KOPT-K1 (cell line): Measurements from ENCODE around the gene SLC9A4.

ENCODE experiments used
- H3K27ac ChIP-seq: fragments of 200-600 bp; sonication (generic); 2 replicates; pipeline ENCODE4 v1.5.1; 2016; ENCODE audit warnings: antibody characterized with exemption, mild to moderate bottlenecking, low read depth, low read length; ENCODE audit not compliant: poor library complexity, severe bottlenecking
- H3K36me3 ChIP-seq: fragments of 200-600 bp; sonication (generic); 2 replicates; pipeline ENCODE4 v1.5.1; 2017; ENCODE audit warnings: antibody characterized with exemption, mild to moderate bottlenecking, low read length, moderate library complexity; ENCODE audit not compliant: insufficient read depth
- H3K9me3 ChIP-seq: fragments of 200-600 bp; sonication (generic); 2 replicates; pipeline ENCODE4 v1.5.1; 2017; ENCODE audit warnings: antibody characterized with exemption, low read length, mild to moderate bottlenecking; ENCODE audit not compliant: insufficient read depth, poor library complexity, severe bottlenecking

Gene SLC9A4

GRCh38 chr2:102473020-102473419 is at the start of gene SLC9A4:
Gene SLC9A4 (plus strand): TSS chr2:102473226. CDS start chr2:102473760, 534 bp downstream.
- H3K36me3 ChIP-seq = no peaks in the 10 kb centered on the region
- H3K27ac ChIP-seq = no peak within 1 kb of the TSS
- H3K9me3 ChIP-seq = peaks cover 16% of the 10 kb centered on the region

GRCh38 chr2:102423368-102423767 is 49.7 kb upstream of the SLC9A4 start:
- Histone ChIP-seq H3K36me3 (no peaks in the 10 kb centered on the region), H3K27ac (no peak overlapping the region)

DNA sequence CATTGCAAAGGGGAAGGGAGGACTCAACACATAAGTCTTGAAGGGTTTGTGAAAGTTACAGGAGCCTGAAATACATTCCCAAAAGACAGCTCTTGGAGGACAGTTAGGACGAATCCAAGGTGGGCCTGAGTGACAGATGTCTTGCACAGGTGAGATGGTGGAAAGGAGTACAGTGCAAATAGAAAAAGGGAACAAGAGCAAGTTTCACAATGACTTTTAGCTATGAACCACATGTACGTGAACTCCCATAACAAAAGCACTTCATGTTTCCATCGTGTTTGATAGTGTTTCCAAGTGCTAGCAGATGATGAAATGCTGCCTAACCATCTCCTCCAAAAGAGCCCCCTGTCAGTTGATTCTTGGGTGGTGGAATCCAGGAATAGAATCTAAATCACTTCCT is 48.3 kb upstream of the SLC9A4 start:
- H3K36me3 ChIP-seq = no peaks in the 10 kb centered on the region
- no peaks in the 10 kb centered on the region for H3K9me3 ChIP-seq
- no peak overlapping the region for H3K27ac ChIP-seq

More at GRCh38 chr2:102423368-102423767, 49.7 kb upstream of the SLC9A4 start:
- H3K9me3 ChIP-seq = no peaks in the 10 kb centered on the region

- Histone ChIP-seq H3K9me3 (no peaks in the 10 kb centered on the region), H3K27ac (no peak overlapping the region)
Measured at GRCh38 chr2:102425441-102426132, 47.4 kb upstream of the SLC9A4 start.

GRCh38 chr2:102427249-102427648 is 45.8 kb upstream of the SLC9A4 start:
- no peak overlapping the region for H3K27ac ChIP-seq
- H3K36me3 ChIP-seq = no peaks in the 10 kb centered on the region
- H3K9me3 ChIP-seq = peaks cover 9% of the 10 kb centered on the region

More at GRCh38 chr2:102425441-102426132, 47.4 kb upstream of the SLC9A4 start:
- no peaks in the 10 kb centered on the region for H3K36me3 ChIP-seq

DNA sequence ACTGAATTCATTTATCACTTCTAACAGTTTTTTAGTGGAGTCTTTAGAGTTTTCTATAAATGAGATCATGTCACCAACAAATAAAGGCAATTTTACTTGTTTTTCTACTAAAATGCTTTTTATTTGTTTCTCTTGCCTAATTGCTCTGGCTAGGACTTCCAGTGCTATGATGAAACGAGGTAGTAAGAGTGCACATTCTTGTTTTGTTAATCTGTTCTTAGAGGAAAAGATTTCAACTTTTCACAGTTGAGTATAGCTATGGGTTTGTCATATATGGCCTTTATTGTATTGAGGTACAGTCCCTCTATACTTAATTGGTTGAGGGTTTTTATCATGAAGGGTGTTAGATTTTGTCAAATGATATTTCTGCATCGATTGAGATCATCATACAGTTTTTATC is 44.5 kb upstream of the SLC9A4 start:
- H3K27ac ChIP-seq = no peak overlapping the region

GRCh38 chr2:102432386-102432785 is 40.6 kb upstream of the SLC9A4 start:
- H3K27ac ChIP-seq = no peak overlapping the region
- H3K9me3 ChIP-seq = peaks cover 9% of the 10 kb centered on the region
- H3K36me3 ChIP-seq = no peaks in the 10 kb centered on the region

More for the DNA sequence above, 44.5 kb upstream of the SLC9A4 start:
- H3K36me3 ChIP-seq = no peaks in the 10 kb centered on the region
- peaks cover 9% of the 10 kb centered on the region for H3K9me3 ChIP-seq

GRCh38 chr2:102433973-102434654 is 38.9 kb upstream of the SLC9A4 start:
- Histone ChIP-seq H3K9me3 (peaks cover 9% of the 10 kb centered on the region), H3K27ac (no peak overlapping the region), H3K36me3 (no peaks in the 10 kb centered on the region)

DNA sequence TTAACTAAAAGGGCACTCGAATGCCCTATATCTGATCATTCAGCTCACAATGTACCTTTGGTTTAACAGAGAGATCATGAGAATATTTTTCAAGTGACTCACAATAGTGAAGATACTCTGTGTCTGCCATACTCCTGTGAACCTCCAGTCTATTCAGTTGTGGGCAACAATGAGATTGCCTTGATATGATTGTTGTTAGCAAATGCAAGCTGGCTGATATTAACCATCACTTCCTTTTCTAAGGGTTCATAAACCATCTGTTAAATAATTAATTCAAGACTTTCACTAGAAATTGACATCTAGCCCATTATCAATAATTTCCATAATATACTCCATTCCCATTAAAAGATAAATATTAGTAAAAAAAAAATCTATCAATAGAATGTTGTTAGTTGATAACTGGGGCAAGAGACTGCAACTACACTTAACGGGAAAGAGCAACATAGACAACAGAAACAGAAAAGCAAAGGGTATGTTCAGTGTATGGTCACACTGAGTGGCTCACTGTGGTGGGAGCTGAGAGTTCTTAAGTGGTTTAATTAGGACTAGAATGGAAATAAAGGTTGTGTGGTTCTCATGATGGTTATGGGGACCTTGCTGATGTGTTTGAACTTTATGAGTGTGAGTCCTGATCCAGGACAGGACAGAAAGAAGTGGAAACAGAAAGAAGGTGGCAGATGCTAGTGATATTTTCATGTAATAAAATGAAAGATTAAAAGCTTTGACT is 38.2 kb upstream of the SLC9A4 start:
- Histone ChIP-seq H3K9me3 (peaks cover 9% of the 10 kb centered on the region), H3K36me3 (no peaks in the 10 kb centered on the region), H3K27ac (no peak overlapping the region)

- no peaks in the 10 kb centered on the region for H3K36me3 ChIP-seq
- H3K27ac ChIP-seq = no peak overlapping the region
- H3K9me3 ChIP-seq = peaks cover 9% of the 10 kb centered on the region
Measured at GRCh38 chr2:102435741-102436140, 37.3 kb upstream of the SLC9A4 start.

- Histone ChIP-seq H3K9me3 (peaks cover 6% of the 10 kb centered on the region), H3K27ac (no peak overlapping the region), H3K36me3 (no peaks in the 10 kb centered on the region)
Measured at GRCh38 chr2:102436323-102436722, 36.7 kb upstream of the SLC9A4 start.

GRCh38 chr2:102437122-102437521 is 35.9 kb upstream of the SLC9A4 start:
- Histone ChIP-seq H3K27ac (no peak overlapping the region), H3K9me3 (peaks cover 1% of the 10 kb centered on the region), H3K36me3 (no peaks in the 10 kb centered on the region)

GRCh38 chr2:102438111-102438510 is 34.9 kb upstream of the SLC9A4 start:
- no peaks in the 10 kb centered on the region for H3K9me3 ChIP-seq
- no peak overlapping the region for H3K27ac ChIP-seq
- H3K36me3 ChIP-seq = no peaks in the 10 kb centered on the region

- no peaks in the 10 kb centered on the region for H3K36me3 ChIP-seq
- no peak overlapping the region for H3K27ac ChIP-seq
- no peaks in the 10 kb centered on the region for H3K9me3 ChIP-seq
Measured at GRCh38 chr2:102438578-102438977, 34.4 kb upstream of the SLC9A4 start.

DNA sequence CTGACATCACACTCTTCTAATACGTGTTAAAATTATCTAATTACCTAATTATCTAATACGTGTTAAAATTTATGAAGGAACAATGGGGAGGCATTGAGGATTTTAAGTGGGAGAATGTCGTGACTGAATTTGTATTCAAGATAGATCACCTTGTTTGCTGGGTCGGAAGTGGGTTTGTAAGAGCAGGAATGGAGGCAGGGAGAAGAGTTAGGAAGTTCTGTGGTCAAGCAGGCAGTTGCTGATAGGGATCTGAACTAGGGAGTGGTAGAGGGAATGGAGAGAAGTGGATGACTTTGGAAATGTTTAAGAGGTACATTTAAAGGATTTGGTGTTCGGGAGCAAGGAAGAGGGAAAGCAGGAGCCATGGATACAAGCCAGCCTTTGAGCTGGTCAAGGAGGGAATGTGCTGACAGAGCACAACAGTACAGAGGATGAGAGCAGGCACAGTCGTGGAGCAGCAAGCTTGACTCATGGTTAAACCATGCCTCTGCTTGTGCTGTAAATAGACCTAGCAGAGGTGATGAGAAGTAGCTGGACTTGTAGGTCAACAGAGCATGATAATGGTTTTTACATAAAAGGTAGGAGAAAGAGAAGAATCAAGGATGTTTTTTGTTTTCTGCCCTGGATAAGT is 33.8 kb upstream of the SLC9A4 start:
- Histone ChIP-seq H3K9me3 (no peaks in the 10 kb centered on the region), H3K27ac (no peak overlapping the region), H3K36me3 (no peaks in the 10 kb centered on the region)
